ENCODE measurements around the gene VAV3.

Gene VAV3

DNA sequence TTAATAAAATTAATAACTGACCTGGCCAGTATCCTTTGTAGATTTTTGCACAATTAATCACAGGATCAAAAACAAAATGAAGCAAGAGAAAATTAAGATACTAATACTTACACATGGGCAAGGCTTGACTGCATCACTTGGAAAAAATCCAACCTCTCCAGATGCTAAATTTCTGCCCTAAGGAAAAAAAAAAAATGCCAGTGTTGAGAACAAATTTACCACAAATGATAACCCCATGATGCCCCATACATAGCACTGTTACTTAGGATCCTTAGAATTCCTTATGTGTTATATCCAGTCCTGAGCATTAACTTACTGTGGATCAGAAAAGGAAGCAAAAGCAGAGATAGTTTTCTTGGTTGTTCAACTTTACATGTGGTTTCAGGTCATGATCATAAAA, 347.5 kb downstream of the VAV3 start:
- TF ChIP-seq, protein P1, sequence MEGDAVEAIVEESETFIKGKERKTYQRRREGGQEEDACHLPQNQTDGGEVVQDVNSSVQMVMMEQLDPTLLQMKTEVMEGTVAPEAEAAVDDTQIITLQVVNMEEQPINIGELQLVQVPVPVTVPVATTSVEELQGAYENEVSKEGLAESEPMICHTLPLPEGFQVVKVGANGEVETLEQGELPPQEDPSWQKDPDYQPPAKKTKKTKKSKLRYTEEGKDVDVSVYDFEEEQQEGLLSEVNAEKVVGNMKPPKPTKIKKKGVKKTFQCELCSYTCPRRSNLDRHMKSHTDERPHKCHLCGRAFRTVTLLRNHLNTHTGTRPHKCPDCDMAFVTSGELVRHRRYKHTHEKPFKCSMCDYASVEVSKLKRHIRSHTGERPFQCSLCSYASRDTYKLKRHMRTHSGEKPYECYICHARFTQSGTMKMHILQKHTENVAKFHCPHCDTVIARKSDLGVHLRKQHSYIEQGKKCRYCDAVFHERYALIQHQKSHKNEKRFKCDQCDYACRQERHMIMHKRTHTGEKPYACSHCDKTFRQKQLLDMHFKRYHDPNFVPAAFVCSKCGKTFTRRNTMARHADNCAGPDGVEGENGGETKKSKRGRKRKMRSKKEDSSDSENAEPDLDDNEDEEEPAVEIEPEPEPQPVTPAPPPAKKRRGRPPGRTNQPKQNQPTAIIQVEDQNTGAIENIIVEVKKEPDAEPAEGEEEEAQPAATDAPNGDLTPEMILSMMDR (IDR thresholded peaks at IDR 0.05; ENCODE audit: control insufficient read depth, extremely low read depth, insufficient read depth): no peak
- H3K4me3 ChIP-seq (ENCODE audit: low read depth, low read length): no peak overlapping the region
- no peak for DNase-seq (ENCODE audit: low read depth)

DNA sequence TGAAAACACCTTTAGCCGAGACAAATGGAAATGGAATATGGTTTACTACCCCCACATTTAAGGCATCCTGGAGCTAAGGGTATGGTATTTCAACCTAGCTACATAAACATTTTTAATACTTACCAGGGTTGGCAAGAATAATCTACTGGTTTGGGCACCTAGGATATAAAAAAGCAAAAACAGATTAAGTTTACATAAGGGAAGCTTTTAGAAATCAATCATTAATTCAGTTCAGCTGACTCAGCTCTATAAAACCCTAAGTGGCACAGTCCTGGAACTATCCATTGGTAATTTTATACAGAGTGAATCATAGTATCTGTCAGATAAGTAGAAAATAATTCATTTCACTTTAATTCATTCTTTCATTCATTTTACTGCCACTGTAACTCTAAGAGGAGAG, 355.2 kb downstream of the VAV3 start:
- H3K4me3 ChIP-seq (ENCODE audit: low read depth, low read length): no peak overlapping the region
- DNase-seq (ENCODE audit: low read depth): no peak
- TF ChIP-seq, protein P1 (IDR thresholded peaks at IDR 0.05; ENCODE audit: control insufficient read depth, extremely low read depth, insufficient read depth): no peak

DNA sequence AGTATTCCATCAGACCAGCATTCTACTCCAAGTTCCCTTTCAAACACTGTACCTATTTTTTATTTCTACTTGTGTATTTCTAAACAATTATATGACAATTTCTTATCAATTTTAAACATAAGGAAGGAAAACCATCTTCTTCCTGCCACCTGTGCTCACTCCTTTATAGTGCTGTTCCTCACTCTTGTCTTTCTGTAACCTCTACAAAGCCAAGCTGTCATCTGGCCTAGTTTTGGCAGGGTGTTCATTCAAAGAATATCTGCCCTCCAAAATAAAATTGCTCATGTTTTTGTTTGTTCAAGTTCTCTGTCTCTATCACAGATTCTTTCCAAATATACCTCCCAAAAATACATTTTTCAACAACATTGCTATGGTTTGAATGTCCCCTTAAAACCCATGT, 360.2 kb downstream of the VAV3 start:
- no peak overlapping the region for H3K4me3 ChIP-seq (ENCODE audit: low read depth, low read length)
- TF ChIP-seq, protein P1 (IDR thresholded peaks at IDR 0.05; ENCODE audit: control insufficient read depth, extremely low read depth, insufficient read depth): no peak
- no peak for DNase-seq (ENCODE audit: low read depth)

DNA sequence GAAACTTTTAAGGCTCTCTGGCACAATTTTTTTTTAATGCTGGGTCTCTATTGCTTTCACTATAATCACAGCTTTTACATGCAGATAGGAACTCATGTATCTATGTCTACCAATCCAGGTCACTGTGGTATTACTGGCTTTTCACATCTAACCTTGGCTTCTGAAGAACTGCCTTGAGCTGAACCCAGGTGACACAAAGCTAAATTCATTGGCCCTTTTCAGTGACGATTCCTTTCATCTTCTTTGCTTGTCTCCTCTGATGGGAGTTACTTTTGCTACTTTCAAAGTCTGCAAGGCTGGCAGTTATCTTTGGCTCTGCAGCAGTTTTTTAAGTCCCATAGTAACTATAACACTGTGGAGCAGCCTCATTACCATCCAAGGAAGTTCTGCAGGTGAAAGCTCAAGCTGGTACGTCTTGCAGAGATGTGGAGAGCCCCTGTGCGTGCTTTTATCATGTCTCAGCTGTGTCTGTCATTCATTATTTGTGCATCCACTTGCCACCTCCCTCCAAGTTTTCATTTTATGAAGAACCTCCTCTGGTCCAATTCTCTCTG, 364.3 kb downstream of the VAV3 start:
- TF ChIP-seq, protein P1 (IDR thresholded peaks at IDR 0.05; ENCODE audit: control insufficient read depth, extremely low read depth, insufficient read depth): no peak
- no peak overlapping the region for H3K4me3 ChIP-seq (ENCODE audit: low read depth, low read length)
- no peak for DNase-seq (ENCODE audit: low read depth)

DNA sequence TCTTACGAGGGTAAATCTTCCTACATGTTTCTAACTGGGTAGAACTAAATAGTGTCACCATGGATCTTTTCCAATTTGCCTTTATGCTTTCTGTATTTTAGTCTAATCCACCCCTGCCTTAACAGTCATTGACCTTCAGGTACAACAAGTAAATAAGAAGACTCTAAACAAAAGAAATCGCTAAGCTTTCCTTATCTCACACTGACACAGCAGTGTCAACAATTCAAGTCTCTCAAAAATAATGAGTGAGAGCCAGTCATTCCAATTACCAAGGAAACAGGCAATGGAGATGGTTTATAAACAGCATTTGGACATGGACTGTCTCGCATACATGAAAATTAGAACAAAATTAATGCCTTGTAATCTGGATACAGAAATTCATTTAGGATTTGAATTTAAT, 365.8 kb downstream of the VAV3 start:
- TF ChIP-seq, protein P1 (IDR thresholded peaks at IDR 0.05; ENCODE audit: control insufficient read depth, extremely low read depth, insufficient read depth): no peak
- H3K4me3 ChIP-seq (ENCODE audit: low read depth, low read length): no peak overlapping the region
- DNase-seq (ENCODE audit: low read depth): no peak

DNA sequence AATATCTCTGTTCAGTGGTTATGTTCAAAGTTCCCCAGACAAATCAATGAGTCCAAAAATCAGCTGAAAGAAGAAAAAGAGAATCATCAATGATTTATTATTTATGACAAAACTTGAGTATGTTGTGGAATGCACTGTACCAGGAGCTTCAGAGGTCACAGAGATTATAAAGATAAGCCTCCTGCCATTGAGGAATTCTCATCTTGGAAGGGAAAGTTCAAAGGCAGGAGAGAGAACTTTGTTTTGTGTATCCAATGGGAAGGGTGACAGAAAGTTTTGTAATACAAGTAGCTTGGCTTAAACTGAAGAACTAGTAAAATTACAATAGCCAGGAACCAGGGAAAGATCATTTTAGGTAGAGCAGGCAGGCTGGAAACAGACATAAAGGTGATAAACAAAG, 367.7 kb downstream of the VAV3 start:
- H3K4me3 ChIP-seq (ENCODE audit: low read depth, low read length): no peak overlapping the region
- TF ChIP-seq, protein P1 (IDR thresholded peaks at IDR 0.05; ENCODE audit: control insufficient read depth, extremely low read depth, insufficient read depth): no peak
- no peak for DNase-seq (ENCODE audit: low read depth)

DNA sequence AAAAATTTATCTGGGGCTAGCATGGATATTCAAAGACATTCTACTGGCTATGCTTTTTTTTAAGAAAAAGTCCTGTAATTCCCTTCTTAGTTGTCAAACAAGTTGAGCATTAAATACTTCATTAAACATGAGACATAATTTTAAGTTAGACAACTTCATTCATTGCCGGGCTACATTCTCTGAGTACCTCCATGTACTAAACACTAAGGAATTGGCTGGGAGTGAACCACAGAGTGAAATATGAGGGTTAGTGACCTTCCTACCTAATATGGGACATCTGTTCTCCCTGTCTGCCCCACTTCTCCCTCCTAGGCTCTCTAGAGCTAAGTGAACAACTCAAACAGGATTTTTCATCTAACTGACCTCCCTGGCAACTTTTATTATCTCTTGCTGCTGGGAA, 370.4 kb downstream of the VAV3 start:
- TF ChIP-seq, protein P1 (IDR thresholded peaks at IDR 0.05; ENCODE audit: control insufficient read depth, extremely low read depth, insufficient read depth): no peak
- DNase-seq (ENCODE audit: low read depth): no peak

More for the DNA sequence above, 370.4 kb downstream of the VAV3 start:
- no peak overlapping the region for H3K4me3 ChIP-seq (ENCODE audit: low read depth, low read length)

Measured in LNCaP clone FGC (cell line).